Glutamatergic neuron (in vitro differentiated cells): ENCODE results near the gene GATAD2A. TPM values are rescaled to one million over a fixed set of nuclear protein-coding genes. Genes with fewer than 3 reads are reported as not detected.
A peak's percentile ranks its signal among the peaks of the same experiment; 100 is the strongest.

Source experiments
- DNase-seq: peaks from one replicate; pipeline ENCODE4 v3.0.0; 2022
- H3K27ac Mint-ChIP-seq: one replicate; pipeline ENCODE4 v1.8.0; 2020; ENCODE audit warnings: mild to moderate bottlenecking, mixed read lengths, inconsistent platforms; ENCODE audit not compliant: unreplicated experiment
- H3K27me3 Mint-ChIP-seq: one replicate; pipeline ENCODE4 v1.8.0; 2020; ENCODE audit warnings: mild to moderate bottlenecking, moderate library complexity, mixed read lengths, inconsistent platforms; ENCODE audit not compliant: unreplicated experiment
- H3K36me3 Mint-ChIP-seq: one replicate; pipeline ENCODE4 v1.8.0; 2020; ENCODE audit warnings: mild to moderate bottlenecking, mixed read lengths, inconsistent platforms; ENCODE audit not compliant: unreplicated experiment
- H3K4me1 Mint-ChIP-seq: one replicate; pipeline ENCODE4 v1.8.0; 2020; ENCODE audit warnings: mild to moderate bottlenecking, low read depth, mixed read lengths, inconsistent platforms; ENCODE audit not compliant: unreplicated experiment
- H3K4me3 Mint-ChIP-seq: one replicate; pipeline ENCODE4 v1.8.0; 2020; ENCODE audit warnings: mild to moderate bottlenecking, mixed read lengths, inconsistent platforms; ENCODE audit not compliant: unreplicated experiment
- H3K9me3 Mint-ChIP-seq: one replicate; pipeline ENCODE4 v1.8.0; 2020; ENCODE audit warnings: mild to moderate bottlenecking, moderate library complexity, mixed read lengths, inconsistent platforms; ENCODE audit not compliant: unreplicated experiment
- CTCF ChIP-seq: fragments of 200-600 bp; sonication (generic); IDR thresholded peaks from one replicate; pipeline ENCODE4 v1.5.0; 2021; ENCODE audit not compliant: partially characterized antibody, unreplicated experiment
- long read RNA-seq: library from polyadenylated mRNA; unstranded; transcript quantifications from one replicate; pipeline ENCODE4 v2.0.0, GENCODE V29; 2020; ENCODE audit not compliant: unreplicated experiment
- total RNA-seq: library from RNA; stranded (reverse); fragmentation: NEBNext Ultra II Directional; extraction: Animal tissue kit (Norgen Biotek cat#: 25700); gene quantifications from one replicate; pipeline ENCODE4 v1.2.1, GENCODE V29; 2021; ENCODE audit not compliant: unreplicated experiment

Gene GATAD2A
- total RNA-seq: 203 TPM
- long read RNA-seq, partial matches to known transcripts: 1 of 10 reads
- long read RNA-seq, other reads (novel, unspliced or antisense): 9 of 10 reads

DNA sequence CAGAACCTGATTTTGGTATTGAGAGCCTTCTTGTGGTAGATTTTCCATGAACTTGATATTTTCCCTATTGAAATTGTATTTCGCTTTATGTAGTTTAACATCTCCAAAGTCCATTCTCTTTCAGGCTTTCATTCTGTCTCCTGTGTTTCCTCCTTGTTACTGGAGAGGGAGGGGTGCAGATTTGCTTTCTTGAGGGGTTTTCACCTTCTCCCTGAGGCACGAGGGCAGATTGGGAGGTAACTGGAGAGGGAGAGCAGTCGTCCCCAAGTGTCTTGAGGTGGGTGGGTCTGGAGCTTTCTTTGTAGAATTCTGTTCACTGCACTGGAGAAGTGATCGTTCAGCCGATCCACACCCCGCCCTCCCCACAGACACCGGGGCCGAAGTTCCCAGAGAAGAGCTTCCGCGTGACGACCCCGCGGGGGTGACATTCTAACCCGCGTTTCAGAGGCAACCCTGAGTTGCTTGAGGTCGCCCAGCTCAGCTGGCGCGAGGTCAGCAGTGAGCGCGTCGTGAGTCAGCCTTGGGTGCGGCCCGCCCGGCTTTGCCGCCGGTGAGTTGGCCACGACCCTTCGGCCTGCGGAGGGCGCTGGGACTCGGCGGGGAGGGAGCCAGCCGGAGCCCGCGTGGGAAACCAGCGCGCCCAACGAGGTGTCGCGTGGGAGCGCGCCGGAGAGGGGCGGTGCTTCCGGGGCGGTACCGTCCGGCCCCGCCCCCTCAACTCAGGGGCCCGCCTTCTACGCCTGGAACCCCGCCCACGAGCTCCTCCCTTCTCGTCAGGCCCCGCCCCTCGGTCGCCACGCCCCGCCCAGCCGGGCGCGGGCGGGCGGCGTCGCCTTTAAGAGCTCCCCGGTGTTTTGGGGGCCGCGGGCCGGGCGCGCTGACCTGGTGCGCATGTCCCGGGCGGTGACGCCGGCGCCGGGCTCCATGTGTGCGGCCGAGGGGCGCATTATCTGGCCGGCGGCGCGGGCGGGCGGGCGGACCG is at the start of gene GATAD2A:
Gene GATAD2A (plus strand): TSS at position 797 of the 982 bp plus-strand sequence. CDS start 59,671 bp downstream, outside the sequence.
- Mint-ChIP-seq H3K27me3 (peaks cover 8% of the 10 kb centered on the region), H3K36me3 (no peaks in the 10 kb centered on the region), H3K27ac (peak within 1 kb of the TSS; percentile 90), H3K4me3 (peak within 1 kb of the TSS; percentile 99), H3K4me1 (peaks cover 22% of the 10 kb centered on the region), H3K9me3 (peaks cover 17% of the 10 kb centered on the region)
- no peak for TF ChIP-seq CTCF
- peak; percentile 94 for DNase-seq

DNA sequence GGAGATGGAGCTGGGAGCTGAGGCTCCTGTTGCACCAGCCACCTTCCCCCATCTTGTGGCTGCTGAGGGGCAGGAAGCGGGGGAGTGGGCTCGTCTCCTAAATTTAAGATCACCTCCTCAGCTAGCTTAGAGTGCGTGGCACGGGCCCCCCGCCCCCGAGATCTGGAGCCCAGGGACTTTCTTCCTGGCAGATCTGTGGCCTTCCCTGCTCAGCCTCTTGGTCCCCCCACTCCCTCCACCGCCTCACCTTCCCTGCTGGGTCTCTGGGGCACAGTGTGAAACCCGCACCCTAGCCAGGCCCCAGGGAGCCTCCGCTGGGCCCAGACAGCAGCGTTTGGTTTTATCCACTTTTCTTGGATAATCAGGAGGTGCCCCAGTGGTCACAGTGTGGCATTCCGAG is 49.0 kb upstream of the GATAD2A start:
- no peak for TF ChIP-seq CTCF
- H3K4me3 Mint-ChIP-seq: no peak overlapping the region
- peaks cover 6% of the 10 kb centered on the region for H3K27me3 Mint-ChIP-seq
- no peak overlapping the region for H3K27ac Mint-ChIP-seq
- H3K9me3 Mint-ChIP-seq: peaks cover 8% of the 10 kb centered on the region
- peaks cover 8% of the 10 kb centered on the region for H3K4me1 Mint-ChIP-seq
- no peak for DNase-seq
- peaks cover 5% of the 10 kb centered on the region for H3K36me3 Mint-ChIP-seq

- Mint-ChIP-seq H3K4me3 (peak overlapping the region; percentile 11), H3K36me3 (peaks cover 5% of the 10 kb centered on the region), H3K4me1 (peaks cover 11% of the 10 kb centered on the region), H3K9me3 (peaks cover 8% of the 10 kb centered on the region), H3K27ac (no peak overlapping the region), H3K27me3 (peaks cover 8% of the 10 kb centered on the region)
- no peak for TF ChIP-seq CTCF
- DNase-seq: no peak
Observed at GRCh38 chr19:19356901-19357566, 48.4 kb upstream of the GATAD2A start.

- H3K9me3 Mint-ChIP-seq: peaks cover 6% of the 10 kb centered on the region
- peaks cover 5% of the 10 kb centered on the region for H3K36me3 Mint-ChIP-seq
- peak; percentile 93 for TF ChIP-seq CTCF
- peak overlapping the region; percentile 19 for H3K4me3 Mint-ChIP-seq
- H3K27ac Mint-ChIP-seq: peak overlapping the region; percentile 90
- peaks cover 8% of the 10 kb centered on the region for H3K27me3 Mint-ChIP-seq
- peaks cover 15% of the 10 kb centered on the region for H3K4me1 Mint-ChIP-seq
- peak; percentile 88 for DNase-seq
Observed at GRCh38 chr19:19361075-19361594, 44.3 kb upstream of the GATAD2A start.
